Epithelial cell of proximal tubule (primary cell): ENCODE measurements around the gene LIMS1. TPM values are rescaled to one million over a fixed set of nuclear protein-coding genes. Genes with fewer than 3 reads are reported as not detected.

Experiments used
- DNase-seq: peaks from one replicate; pipeline ENCODE4 v3.0.0-alpha.2; 2011; ENCODE audit warnings: low read depth
- H3K4me3 ChIP-seq: 2 replicates; pipeline ENCODE4 v1.5.1; 2011; ENCODE audit warnings: low read depth, mild to moderate bottlenecking, low read length
- CTCF ChIP-seq: conservative IDR thresholded peaks from 2 replicates; pipeline ENCODE4 v1.5.1; 2012; ENCODE audit warnings: low read depth, mild to moderate bottlenecking, low read length
- total RNA-seq: library from RNA; depleted of rRNA; stranded (reverse); fragments of >200 nt; gene quantifications from 2 replicates; pipeline ENCODE4 v1.2.3, GENCODE V29; 2015

Gene LIMS1
- total RNA-seq, 1 donor from 2014 or later = 58.3 TPM

- H3K4me3 ChIP-seq = no peak overlapping the region
- DNase-seq = no peak
- TF ChIP-seq CTCF = no peak
Measured at GRCh38 chr2:108541451-108541850, 7.2 kb downstream of the LIMS1 start.

- DNase-seq = no peak
- no peak for TF ChIP-seq CTCF
Measured at GRCh38 chr2:108542071-108542470, 7.8 kb downstream of the LIMS1 start.

GRCh38 chr2:108547606-108548005 is 13.3 kb downstream of the LIMS1 start:
- DNase-seq = no peak
- TF ChIP-seq CTCF = no peak
- H3K4me3 ChIP-seq = no peak overlapping the region

More at GRCh38 chr2:108542071-108542470, 7.8 kb downstream of the LIMS1 start:
- H3K4me3 ChIP-seq = no peak overlapping the region

- no peak overlapping the region for H3K4me3 ChIP-seq
- no peak for TF ChIP-seq CTCF
- no peak for DNase-seq
Measured at GRCh38 chr2:108548208-108549003, 14.1 kb downstream of the LIMS1 start.

- DNase-seq = no peak
- H3K4me3 ChIP-seq = no peak overlapping the region
- no peak for TF ChIP-seq CTCF
Measured at GRCh38 chr2:108552566-108552965, 18.3 kb downstream of the LIMS1 start.

GRCh38 chr2:108553209-108553919 is 19.1 kb downstream of the LIMS1 start:
- DNase-seq = no peak
- TF ChIP-seq CTCF = no peak
- H3K4me3 ChIP-seq = no peak overlapping the region
